Stimulated activated CD4-positive, alpha-beta T cell treated with anti-CD3 and anti-CD28 coated beads, Interleukin-2, amount 100 ng/mL, for 24 hours (primary cell): ENCODE measurements around the gene EDDM3A.

Experiments used
- DNase-seq, 2 donors: peaks; one replicate each; pipeline ENCODE4 v3.0.0-alpha.2; 2020

Gene EDDM3A

DNA sequence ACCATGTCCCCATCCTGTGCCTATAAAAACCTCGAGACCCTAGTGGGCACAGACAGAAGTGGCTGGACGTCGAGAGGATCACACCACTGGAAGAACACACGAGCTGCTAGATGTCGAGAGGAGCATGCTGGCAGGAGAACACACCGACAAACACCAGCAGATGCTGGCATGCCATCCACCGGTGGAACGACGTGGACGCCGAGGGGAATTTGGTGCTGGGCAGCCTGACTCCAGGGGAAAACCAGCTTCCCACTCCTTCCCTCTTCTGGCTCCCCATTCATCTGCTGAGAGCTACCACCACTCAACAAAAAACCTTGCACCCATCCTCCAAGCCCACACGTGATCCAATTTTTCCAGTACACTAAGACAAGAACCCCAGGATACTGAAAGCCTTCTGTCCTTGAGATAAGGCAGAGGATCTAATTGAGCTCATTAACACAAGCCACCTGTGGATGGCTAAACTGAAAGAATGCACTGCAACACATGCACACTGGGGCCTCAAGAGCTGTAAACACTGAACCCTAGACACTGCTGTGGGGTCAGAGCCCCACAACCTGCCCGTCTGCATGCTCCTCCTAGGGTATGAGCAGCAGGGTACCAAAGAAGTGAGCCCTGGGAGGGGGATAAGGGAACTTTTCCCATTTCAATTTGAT lies 44.9 kb downstream of the EDDM3A start:
- no peak for DNase-seq

DNA sequence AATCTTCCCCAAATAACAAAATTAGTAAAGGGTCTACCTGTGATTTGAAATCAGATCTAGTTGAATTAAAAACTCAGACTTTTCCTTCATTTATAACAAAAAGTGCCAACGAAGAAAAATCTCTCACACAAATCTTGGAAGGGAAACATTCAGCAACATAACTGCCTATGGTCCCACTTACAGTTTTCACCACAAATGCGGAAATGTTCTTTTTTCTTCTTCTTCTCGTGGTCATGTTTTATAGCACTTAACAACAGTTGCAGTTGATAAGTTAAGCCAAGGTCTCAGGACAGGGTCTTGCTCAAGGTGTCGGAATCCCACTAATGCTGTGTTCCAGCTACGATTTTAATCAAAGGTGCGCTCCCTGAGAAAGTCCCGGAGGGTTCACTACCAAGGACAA lies 45.5 kb downstream of the EDDM3A start:
- no peak for DNase-seq

DNA sequence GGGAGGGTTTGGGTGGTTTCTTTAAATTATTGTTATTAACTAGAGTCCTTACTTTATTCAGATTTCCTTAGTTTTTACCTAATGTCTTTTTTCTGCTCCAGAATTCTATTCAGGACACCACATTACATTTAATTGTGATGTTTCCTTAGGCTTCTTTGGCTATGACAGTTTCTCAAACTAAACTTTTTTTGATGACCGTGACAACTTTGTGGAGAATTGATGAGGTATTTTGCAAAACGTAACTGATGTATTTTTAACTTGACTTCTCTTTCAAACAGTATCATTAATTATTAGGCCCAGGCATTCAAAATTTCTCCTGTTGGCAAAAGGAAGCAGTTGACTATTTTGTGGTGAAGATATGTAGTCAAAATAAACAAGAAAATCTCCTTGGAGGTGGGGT lies 45.9 kb downstream of the EDDM3A start:
- DNase-seq, result no peak

DNA sequence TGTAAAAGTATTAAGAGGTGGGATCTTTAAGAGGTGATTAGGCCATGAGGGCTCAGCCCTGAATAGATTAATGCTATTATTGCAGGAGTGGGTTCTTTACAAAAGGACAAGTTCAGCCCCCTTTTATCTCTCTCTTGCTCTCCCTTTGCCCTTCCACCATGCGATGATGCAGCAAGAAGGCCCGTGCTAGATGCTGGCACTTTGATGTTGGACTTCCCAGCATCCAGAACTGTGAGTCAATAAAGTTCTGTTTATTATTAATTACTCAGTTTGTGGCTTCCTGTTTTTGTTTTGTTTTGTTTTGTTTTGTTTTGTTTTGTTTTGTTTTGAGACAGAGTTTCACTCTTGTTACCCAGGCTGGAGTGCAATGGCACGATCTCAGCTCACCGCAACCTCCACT lies 46.9 kb downstream of the EDDM3A start:
- no peak for DNase-seq

DNA sequence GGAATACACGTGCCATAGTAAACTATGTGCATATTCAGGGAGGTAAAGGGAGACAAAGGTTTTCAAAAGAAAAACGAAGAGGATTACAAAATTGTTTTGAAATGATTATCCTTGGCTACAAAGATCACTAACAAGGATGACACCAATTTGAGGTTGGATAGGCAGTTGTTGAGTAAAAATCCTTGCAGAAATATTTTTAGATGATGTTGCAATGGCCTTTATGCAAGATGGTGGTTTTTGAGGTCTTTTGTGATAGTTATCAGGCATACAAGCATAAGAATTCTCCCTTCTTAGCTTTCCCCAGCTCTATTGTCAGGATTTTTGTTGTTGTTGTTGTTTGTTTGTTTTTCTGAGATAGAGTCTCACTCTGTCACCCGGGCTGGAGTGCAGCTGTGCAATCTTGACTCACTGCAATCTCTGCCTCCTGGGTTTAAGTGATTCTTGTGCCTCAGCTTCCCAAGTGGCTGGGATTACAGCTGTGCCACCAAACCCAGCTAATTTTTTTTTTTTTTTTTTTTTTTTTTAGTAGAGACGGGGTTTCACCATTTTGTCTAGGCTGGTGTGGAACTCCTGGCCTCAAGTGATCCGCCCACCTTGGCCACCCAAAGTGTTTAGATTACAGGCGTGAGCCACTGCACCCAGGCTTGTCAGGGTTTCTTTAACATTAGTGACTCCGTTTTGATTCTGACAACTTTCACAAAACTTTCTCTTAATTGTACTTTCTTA lies 49.1 kb downstream of the EDDM3A start:
- DNase-seq, result no peak

DNA sequence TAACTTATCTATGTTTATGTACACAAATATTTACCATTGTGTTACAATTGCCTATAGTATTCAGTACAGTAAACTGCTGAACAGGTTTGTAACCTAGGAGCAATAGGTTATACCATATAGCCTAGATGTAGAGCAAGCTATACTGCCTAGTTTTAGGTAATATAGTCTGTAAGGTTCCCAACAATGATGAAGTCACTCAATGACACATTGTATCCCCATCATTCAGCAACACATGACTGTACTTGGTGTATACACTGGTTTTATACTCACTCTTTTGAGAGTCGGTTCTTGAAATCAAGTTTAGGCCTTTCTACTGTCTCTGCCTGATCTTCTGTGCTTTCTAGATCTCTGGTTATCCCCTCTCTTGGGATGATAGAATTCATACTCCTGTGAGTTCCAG lies 51.5 kb downstream of the EDDM3A start:
- DNase-seq, result no peak
